ENCODE measurements around the gene STARD3.
"Not testable (repeated sequence)": the region's sequence is repeated elsewhere in the genome, so short reads cannot be mapped to it uniquely, and the experiment has no call there.

Gene STARD3

DNA sequence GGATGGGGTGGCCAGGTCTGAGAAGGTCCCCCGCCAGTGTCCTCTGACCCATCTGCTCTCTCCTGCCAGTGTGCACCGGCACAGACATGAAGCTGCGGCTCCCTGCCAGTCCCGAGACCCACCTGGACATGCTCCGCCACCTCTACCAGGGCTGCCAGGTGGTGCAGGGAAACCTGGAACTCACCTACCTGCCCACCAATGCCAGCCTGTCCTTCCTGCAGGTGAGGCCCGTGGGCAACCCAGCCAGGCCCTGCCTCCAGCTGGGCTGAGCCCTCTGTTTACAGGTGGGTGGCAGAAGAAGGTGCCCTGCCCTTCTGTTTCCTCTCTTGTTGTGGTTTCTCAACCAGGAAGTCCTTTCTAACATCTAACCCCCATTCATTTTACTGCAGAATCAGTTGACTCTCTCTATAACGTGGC lies 70.0 kb downstream of the STARD3 start:
- DNase-seq: no peak

DNA sequence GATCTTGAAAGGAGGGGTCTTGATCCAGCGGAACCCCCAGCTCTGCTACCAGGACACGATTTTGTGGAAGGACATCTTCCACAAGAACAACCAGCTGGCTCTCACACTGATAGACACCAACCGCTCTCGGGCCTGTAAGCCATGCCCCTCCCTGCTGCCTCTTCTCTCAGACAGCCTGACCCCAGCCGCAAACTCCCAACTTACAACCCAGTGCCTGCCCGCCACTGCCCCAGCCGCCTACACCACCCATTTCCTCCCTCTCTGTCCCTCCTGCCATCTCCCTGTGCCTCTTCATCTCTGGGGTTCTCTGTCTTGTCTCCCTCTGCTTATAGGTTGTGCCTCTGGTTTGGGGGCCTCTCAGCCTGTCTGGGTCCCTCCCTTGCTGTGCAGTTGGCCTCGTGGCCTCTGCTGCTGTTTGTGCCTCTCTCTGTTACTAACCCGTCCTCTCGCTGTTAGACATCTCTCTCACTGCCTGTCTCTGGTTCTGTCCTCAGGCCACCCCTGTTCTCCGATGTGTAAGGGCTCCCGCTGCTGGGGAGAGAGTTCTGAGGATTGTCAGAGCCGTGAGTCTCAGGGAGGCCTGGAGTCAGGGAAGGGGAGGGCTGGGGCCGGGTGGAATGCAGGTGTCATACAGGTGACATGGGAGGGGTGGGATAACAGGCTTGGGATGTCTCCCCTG lies 72.5 kb downstream of the STARD3 start:
- no peak for DNase-seq

DNA sequence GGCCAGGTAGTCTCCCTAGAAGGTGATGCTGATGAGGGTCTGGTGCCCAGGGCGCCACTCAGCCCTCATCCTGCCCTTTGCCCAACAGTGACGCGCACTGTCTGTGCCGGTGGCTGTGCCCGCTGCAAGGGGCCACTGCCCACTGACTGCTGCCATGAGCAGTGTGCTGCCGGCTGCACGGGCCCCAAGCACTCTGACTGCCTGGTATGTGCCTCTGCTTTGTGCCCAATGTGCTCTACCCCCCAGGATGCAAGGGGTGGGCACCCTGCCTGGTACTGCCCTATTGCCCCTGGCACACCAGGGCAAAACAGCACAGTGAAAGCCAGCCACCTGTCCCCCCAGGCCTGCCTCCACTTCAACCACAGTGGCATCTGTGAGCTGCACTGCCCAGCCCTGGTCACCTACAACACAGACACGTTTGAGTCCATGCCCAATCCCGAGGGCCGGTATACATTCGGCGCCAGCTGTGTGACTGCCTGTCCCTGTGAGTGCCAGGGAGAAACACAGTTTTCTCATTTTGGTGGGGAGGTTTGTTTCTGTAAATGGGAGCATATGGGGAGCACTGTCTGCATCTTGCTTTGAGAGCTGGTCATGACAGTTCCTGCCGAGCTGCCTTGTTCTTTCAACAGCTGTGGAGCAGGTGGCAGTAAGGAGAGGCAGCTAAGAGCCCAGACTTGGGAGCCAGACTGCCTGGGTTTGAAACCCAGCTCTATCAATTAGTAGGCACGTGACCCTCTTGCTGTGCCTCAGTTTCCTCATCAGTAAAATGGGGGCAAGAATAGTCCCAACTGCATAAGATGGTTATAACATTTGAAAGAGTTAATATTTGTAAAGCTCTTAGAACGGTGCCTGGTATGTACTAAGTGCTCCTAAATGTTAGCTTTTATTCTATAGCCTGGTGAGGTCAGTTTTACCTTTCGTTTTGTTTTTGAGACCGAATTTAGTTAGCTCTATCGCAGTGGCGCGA lies 73.3 kb downstream of the STARD3 start:
- no peak for DNase-seq

DNA sequence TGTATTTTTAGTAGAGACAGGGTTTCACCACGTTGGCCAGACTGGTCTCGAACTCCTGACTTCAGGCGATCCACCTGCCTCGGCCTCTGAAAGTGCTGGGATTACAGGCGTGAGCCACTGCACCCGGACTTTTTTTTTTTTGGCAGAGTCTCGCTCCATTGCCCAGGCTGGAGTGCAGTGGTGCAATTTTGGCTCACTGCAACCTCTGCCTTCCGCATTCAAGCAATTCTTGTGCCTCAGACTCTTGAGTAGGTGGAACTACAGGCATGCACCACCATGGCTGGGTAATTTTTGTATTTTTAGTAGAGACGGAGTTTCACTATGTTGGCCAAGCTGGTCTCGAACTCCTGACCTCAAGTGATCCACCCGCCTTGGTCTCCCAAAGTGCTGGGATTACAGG lies 74.1 kb downstream of the STARD3 start:
- DNase-seq: not testable (repeated sequence)

DNA sequence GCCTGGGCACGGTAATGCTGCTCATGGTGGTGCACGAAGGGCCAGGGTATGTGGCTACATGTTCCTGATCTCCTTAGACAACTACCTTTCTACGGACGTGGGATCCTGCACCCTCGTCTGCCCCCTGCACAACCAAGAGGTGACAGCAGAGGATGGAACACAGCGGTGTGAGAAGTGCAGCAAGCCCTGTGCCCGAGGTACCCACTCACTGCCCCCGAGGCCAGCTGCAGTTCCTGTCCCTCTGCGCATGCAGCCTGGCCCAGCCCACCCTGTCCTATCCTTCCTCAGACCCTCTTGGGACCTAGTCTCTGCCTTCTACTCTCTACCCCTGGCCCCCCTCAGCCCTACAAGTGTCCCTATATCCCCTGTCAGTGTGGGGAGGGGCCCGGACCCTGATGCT lies 74.9 kb downstream of the STARD3 start:
- no peak for DNase-seq
